HG02798 (cell line): ENCODE measurements around the gene NPPB.
A peak's percentile ranks its signal among the peaks of the same experiment; 100 is the strongest.
"Not testable (repeated sequence)": the region's sequence is repeated elsewhere in the genome, so short reads cannot be mapped to it uniquely, and the experiment has no call there.

Source experiments
- ATAC-seq: cut with Tn5 transposase; IDR thresholded peaks from one replicate; pipeline ENCODE4 v1.9.1; 2021; ENCODE audit warnings: mild to moderate bottlenecking; ENCODE audit not compliant: unreplicated experiment, poor library complexity

Gene NPPB

DNA sequence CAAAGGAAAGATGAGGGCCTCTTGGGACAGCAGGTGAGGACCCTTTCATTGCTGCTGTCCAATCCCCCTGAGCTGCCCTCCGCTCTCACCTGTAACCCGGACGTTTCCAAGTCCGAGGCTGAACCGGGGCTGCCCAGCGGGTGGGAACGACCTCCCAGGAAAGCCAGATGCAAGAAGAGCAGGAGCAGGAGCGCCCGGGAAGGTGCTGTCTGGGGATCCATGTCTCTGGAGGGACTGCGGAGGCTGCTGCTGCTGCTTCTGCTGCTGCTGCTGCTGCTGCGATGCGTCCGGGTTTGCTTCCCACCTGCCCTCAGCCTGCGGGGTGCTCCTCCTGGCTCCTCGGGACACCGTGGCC is at the start of gene NPPB:
NPPB (minus strand) TSS at position 333 of the 355 bp plus-strand sequence; CDS start at position 221, 112 bp downstream.
- ATAC-seq = no peak

GRCh38 chr1:11908095-11908675 is 49.4 kb upstream of the NPPB start:
- ATAC-seq = peak; percentile 63

GRCh38 chr1:11907275-11908094 is 48.7 kb upstream of the NPPB start:
- ATAC-seq = peak; percentile 45

DNA sequence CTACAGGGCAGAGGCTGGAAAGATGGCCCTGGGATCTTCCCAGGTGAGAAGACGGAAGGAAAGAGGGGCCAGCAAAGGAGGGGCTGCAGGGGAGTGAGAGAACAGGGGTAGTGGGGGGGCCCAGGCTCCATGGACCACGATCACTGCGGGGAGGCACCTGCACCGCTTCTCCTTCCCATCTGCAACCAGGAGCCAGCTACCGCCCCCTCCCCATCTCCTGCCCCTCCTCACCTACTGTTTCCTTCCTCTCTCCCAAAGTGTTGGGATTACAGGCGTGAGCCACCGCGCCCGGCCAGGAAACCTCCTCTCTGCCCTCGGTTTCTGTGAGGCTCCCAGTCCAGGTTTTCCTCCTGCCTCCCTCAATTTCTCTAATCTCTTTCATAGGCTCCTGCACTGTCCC is 48.1 kb upstream of the NPPB start:
- ATAC-seq = no peak

- no peak for ATAC-seq
Measured at GRCh38 chr1:11904978-11905377, 46.2 kb upstream of the NPPB start.

GRCh38 chr1:11904156-11904555 is 45.4 kb upstream of the NPPB start:
- ATAC-seq = not testable (repeated sequence)

DNA sequence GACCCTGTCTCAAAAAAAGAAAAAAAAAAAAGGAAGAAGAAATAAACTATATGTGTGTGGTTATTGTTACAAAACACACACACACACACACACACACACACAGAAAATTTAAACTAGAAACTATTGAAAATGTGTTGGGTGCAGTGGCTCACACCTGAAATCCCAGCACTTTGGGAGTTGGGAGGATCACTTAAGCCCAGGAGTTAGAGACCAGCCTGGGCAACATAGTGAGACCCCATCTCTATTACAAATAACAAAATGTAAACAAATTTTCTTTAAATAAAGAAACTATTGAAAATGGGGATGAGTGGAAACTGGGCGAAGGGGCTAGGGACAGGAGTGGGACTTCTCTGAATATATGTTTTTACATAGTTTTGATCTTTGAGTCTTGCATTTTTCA is 44.5 kb upstream of the NPPB start:
- no peak for ATAC-seq

DNA sequence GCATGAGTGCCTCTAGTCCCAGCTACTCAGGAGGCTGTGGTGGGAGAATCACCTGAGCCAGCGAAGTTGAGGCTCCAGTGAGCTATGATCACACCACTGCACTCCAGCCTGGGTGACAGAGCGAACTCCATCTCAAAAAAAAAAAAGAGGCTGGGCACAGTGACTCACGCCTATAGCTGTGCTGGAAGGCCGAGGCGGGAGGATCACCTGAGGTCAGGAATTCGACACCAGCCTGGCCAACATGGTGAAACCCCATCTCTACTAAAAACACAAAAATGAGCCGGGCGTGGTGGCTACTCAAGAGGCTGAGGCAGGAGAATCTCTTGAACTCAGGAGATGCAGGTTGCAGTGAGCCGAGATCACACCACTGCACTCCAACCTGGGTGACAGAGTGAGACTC is 42.7 kb upstream of the NPPB start:
- ATAC-seq = not testable (repeated sequence)

DNA sequence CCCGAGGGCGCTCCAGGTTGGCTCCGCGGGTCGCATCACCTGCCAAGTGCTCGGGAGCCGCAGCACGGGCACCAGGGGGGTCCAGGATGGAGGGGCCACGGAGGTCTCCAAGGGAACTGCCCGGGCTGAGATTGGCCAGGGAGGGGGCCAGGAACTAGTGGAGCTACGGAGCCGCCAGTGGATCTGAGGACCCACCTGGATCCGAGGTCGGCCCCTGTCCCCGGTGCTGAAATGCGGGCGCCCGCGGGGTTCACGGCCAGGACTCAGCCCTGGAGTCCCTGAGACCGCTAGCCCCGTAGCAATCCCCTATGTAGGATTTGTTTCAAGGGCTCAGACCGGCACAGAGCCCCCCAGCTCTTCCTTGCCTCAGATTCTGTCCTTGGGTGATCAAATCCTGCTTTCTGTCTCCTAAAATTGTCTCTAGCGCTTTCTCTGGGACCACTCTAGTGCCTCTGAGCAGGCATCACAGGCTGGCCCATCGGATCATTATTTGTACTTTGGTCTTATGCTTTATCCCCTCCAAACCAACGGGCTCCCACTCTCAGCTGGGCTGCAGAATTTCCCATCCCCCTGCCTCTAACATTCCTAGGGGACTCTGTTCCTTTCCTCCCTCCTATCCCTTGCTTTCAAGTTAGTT is 40.2 kb upstream of the NPPB start:
- ATAC-seq = no peak

GRCh38 chr1:11898086-11898785 is 39.5 kb upstream of the NPPB start:
- no peak for ATAC-seq

DNA sequence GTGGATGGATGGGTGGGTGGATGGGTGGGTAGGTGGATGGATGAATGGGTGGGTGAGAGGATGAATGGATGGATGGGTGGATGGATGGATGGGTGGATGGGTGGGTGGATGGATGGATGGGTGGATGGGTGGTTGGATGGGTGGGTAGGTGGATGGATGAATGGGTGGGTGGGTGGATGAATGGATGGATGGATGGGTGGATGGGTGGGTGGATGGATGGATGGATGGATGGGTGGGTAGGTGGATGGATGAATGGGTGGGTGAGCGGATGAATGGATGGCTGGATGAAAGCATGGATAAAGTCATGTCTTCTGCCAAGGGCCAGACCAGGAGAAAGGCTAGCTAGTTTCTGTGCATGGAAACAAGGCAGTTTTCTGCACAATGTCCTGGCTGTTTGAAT is 35.8 kb upstream of the NPPB start:
- not testable (repeated sequence) for ATAC-seq

DNA sequence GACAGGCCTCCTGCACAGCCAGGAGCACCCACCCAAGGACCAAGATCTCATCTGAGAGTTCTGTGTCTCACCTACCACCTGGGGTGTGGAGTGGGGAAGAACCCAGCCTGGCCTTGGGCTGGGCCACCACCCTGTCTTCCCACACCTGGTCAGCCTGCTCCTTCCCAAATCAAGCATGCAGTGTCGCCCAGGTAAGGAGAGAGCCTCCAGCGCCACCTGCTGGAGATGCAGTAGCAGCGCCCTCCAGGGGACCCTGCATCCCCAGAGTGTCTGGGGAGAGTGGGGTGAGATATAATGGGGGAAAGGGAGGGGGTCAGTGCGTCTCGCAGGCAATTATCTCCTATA is 35.1 kb upstream of the NPPB start:
- no peak for ATAC-seq

DNA sequence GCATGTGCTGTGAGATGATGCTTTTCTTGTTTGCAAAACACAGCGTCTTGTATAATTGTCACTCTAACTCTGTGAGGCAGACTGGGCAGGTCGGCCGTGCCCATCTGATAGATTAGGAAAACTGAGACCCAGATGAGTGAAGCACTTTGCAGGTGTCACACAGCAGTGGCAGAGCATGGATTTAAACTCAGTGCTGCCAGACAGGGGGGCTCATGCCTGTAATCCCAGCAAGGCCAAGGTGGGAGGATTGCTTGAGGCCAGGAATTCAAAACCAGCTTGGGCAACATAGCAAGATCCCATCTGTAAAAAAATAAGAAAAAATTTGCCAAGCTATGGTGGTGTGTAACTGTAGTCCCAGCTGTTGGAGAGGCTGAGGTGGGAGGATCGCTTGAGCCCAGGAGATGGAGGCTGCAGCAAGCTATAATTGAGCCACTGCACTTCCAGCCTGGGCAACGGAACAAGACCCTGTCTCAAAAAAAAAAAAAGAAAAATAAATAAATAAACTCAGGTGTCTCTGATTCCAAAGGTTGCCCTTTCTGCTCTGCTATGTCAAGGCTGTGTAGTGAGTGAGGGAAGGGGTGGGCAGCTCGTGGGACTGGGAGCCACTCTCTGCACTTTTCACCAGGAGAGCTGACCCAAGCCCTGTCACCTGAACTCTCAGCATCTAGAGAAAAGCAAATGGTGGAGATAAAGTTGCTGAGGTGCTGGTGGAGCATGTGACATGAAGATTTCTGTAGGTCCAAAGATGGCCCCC is 32.9 kb upstream of the NPPB start:
- no peak for ATAC-seq

DNA sequence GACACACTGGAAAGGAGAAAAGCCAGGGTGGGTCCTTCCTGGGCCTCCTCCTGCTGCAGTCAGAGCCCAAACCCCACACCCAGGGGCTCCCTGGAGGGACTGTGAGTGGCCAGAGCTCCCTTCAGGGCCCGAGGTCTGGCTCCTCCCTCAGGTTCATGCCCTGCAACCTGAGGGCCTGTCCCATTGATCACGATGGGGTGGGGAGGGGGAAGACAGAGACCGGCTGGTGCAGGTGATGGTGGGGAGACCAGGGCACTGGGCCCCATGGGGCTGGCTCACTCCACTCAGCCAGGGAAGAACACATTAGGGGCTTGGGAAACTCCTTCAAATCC is 30.1 kb upstream of the NPPB start:
- ATAC-seq = no peak

GRCh38 chr1:11888206-11888876 is 29.6 kb upstream of the NPPB start:
- ATAC-seq = no peak

DNA sequence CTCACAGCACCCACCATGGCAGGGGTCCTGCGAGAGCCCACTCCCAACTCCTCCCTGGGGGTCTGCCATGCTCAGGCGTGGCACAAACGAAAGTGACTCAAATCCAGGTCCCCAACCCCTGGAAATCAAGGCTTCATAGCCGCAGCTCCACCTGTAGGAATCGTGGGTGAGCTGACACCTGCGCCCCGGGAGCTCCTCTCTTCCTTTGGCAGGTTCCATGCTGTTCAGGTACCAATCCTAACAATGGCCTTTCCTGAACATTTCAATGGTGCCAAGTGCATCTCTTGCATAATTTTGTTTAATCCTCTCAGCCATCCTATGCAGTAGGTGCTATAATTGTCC is 28.9 kb upstream of the NPPB start:
- no peak for ATAC-seq

DNA sequence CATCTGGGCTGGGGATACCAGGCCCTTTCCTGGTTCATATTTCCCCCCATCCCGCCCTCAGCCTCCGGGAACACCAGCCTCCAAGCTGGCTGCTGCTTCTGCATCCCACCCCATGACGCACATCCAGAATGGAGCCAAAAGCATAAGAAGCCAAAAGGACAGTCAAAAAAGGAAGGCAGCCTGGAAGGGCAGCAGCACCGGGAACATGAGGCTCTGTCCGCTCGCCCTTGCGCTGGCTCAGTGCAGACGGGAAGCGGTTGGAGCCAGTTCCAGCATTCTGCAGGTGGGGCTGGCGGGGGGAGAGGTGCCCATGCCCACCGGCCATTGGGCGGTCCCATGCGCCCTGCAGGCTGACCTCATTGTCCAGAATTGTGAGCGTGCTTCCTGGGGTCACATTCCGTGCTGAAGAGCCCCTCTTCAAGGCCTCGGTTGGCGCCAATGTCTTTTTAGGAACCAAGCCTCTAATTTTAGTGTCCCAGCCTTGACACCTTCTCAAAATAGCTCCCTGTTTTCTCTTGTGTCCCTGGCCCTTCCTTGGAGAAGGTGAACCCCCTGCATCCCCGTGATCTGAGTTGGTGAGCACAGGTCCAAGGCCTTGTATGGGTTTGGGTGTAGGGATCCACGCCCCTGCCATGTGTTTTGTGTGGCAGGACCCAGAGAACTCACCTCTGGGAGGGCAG is 28.4 kb upstream of the NPPB start:
- ATAC-seq = no peak

GRCh38 chr1:11885916-11886315 is 27.2 kb upstream of the NPPB start:
- ATAC-seq = no peak

GRCh38 chr1:11882814-11883538 is 24.2 kb upstream of the NPPB start:
- ATAC-seq = no peak
